Liver (tissue), 3 donors: Measurements from ENCODE around the gene USP6NL.

Experiments used
- ATF3 ChIP-seq: IDR thresholded peaks from 2 replicates; pipeline ENCODE4 v1.6.1; 2016; ENCODE audit warnings: antibody characterized with exemption
- CTCF ChIP-seq: fragments of 150-350 bp; IDR thresholded peaks from 2 replicates; pipeline ENCODE4 v1.5.1; 2017; ENCODE audit warnings: improper control_type of control experiment, low read depth, low read length; ENCODE audit not compliant: missing input control
- EGR1 ChIP-seq, 2 donors: IDR thresholded peaks; 2 replicates each; pipeline ENCODE4 v1.6.1; 2016 to 2018; ENCODE audit warnings: antibody characterized with exemption in 2 of 2, low read depth in 2 of 2
- GABPA ChIP-seq, 2 donors: IDR thresholded peaks in 1 of 2; conservative IDR thresholded peaks in 1 of 2; 2 replicates each; pipeline ENCODE4 v1.6.1; 2016; ENCODE audit warnings: antibody characterized with exemption in 2 of 2, mild to moderate bottlenecking in 1 of 2, moderate library complexity in 1 of 2
- HNF4G ChIP-seq: IDR thresholded peaks from 2 replicates; pipeline ENCODE4 v1.6.1; 2016; ENCODE audit warnings: antibody characterized with exemption
- JUND ChIP-seq, 2 donors: IDR thresholded peaks; 2 replicates each; pipeline ENCODE4 v1.6.1; 2016; ENCODE audit warnings: antibody characterized with exemption in 2 of 2
- MAX ChIP-seq: IDR thresholded peaks from 2 replicates; pipeline ENCODE4 v1.6.1; 2016; ENCODE audit warnings: antibody characterized with exemption
- NR2F2 ChIP-seq: IDR thresholded peaks from 2 replicates; pipeline ENCODE4 v1.6.1; 2016; ENCODE audit warnings: antibody characterized with exemption
- RAD21 ChIP-seq, 2 donors: IDR thresholded peaks; 2 replicates each; pipeline ENCODE4 v1.6.1; 2016; ENCODE audit warnings: antibody characterized with exemption in 2 of 2, mild to moderate bottlenecking in 2 of 2
- REST ChIP-seq: IDR thresholded peaks from 2 replicates; pipeline ENCODE4 v1.6.1; 2016; ENCODE audit warnings: antibody characterized with exemption, mild to moderate bottlenecking
- SP1 ChIP-seq: IDR thresholded peaks from 2 replicates; pipeline ENCODE4 v1.6.1; 2018; ENCODE audit warnings: antibody characterized with exemption, mild to moderate bottlenecking
- TAF1 ChIP-seq: conservative IDR thresholded peaks from 2 replicates; pipeline ENCODE4 v1.6.1; 2016; ENCODE audit warnings: antibody characterized with exemption, mild to moderate bottlenecking
- donor health status: healthy.
- donor health status: healthy.

GRCh38 chr10:11416974-11417373 is 194.5 kb downstream of the USP6NL start:
- no peak for TF ChIP-seq CTCF
- TF ChIP-seq HNF4G = no peak
- TF ChIP-seq GABPA (IDR thresholded peaks at IDR 0.05 in 1 of 2, conservative IDR thresholded peaks at IDR 0.05 in 1 of 2) = no peak
- TF ChIP-seq SP1 = no peak
- TF ChIP-seq TAF1 = no peak
- TF ChIP-seq JUND (IDR thresholded peaks at IDR 0.05) = no peak
- no peak for TF ChIP-seq EGR1 (IDR thresholded peaks at IDR 0.05; ENCODE audit: low read depth in 2 of 2)
- TF ChIP-seq REST = no peak
- no peak for TF ChIP-seq ATF3
- TF ChIP-seq RAD21 (IDR thresholded peaks at IDR 0.05) = no peak
- no peak for TF ChIP-seq MAX
- TF ChIP-seq NR2F2 = no peak
